ENCODE data around the gene ENOX2.

DNA sequence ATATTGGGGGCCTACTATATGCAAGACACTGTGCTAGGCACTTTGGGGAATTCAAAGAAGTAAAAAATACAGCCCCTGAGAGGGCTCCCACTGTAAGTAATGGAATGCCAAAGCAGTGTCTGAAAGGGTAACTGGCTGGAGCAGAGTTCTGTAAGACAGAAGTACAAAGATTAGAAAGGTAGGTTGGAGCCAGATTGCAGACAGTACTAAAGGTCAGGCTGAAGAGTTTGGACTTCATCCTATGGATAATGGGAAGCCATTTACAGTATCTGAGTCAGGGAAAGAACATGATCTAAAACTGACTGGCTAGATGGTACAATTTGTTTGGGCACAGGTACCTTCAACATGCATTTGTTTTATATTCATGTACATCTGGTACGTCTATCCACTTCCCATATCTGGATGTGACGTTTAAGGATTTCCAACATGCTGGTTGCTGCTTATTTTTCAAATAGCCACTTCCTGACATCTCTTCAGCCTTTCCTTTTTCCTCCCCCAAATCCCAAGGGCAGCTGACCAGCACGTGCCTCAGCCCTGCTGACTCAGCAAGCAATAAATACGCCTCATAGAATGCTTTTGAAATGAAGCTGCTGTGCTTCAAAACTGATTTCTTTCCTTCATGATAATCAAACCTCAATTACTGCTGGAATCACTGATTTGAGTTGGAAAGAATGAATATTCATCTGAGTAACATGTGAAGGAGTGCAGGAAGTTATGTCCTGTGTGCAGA, 9.5 kb downstream of the ENOX2 start:
- no peak for TF ChIP-seq EP300 (IDR thresholded peaks at IDR 0.05)
- TF ChIP-seq, protein P1, sequence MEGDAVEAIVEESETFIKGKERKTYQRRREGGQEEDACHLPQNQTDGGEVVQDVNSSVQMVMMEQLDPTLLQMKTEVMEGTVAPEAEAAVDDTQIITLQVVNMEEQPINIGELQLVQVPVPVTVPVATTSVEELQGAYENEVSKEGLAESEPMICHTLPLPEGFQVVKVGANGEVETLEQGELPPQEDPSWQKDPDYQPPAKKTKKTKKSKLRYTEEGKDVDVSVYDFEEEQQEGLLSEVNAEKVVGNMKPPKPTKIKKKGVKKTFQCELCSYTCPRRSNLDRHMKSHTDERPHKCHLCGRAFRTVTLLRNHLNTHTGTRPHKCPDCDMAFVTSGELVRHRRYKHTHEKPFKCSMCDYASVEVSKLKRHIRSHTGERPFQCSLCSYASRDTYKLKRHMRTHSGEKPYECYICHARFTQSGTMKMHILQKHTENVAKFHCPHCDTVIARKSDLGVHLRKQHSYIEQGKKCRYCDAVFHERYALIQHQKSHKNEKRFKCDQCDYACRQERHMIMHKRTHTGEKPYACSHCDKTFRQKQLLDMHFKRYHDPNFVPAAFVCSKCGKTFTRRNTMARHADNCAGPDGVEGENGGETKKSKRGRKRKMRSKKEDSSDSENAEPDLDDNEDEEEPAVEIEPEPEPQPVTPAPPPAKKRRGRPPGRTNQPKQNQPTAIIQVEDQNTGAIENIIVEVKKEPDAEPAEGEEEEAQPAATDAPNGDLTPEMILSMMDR (IDR thresholded peaks at IDR 0.05) = no peak
- no peak for TF ChIP-seq POLR2A (IDR thresholded peaks at IDR 0.05)

Data from stomach (tissue), 4 donors.